SK-N-MC (cell line): Measurements from ENCODE around the gene TMEM222.

ENCODE experiments used
- EZH2 ChIP-seq: fragments of 200-600 bp; sonication (generic); IDR thresholded peaks from one replicate; pipeline ENCODE4 v1.6.1; 2017; ENCODE audit warnings: antibody characterized with exemption
- POLR2AphosphoS5 ChIP-seq: IDR thresholded peaks from 2 replicates; pipeline ENCODE4 v1.6.1; 2012; ENCODE audit warnings: mild to moderate bottlenecking, low read depth, low read length, borderline replicate concordance

DNA sequence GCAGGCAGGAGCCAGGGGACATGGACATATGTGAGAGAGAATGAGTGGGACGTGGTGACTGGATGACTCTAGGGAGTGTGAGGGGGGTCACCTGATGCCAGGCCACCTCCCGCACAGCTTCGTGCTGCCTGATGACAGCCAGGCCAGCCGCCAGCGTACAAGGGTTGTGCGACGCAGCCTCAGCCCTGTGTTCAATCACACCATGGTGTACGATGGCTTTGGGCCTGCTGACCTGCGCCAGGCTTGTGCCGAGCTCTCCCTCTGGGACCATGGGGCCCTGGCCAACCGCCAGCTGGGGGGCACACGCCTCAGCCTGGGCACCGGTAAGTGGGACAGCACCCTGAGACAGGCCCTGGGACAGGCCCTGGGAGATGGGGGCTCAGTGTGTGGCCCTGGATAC is 31.2 kb downstream of the TMEM222 start:
- no peak for TF ChIP-seq POLR2AphosphoS5
- TF ChIP-seq EZH2 = no peak
